Transverse colon (tissue), 4 donors: ENCODE measurements around the gene PLD6. TPM values are rescaled to one million over a fixed set of nuclear protein-coding genes. Genes with fewer than 3 reads are reported as not detected.

Source experiments
- DNase-seq: peaks from one replicate; pipeline ENCODE4 v3.0.0-alpha.2; 2019
- H3K27ac ChIP-seq, 4 donors: fragments of 200-600 bp; sonication (generic); 2 replicates each; pipeline ENCODE4 v1.5.1; 2016 to 2018; ENCODE audit warnings: inconsistent platforms in 4 of 4
- H3K27me3 ChIP-seq: fragments of 200-600 bp; sonication (generic); 2 replicates; pipeline ENCODE4 v1.5.1; 2017; ENCODE audit warnings: inconsistent platforms
- H3K36me3 ChIP-seq, 4 donors: fragments of 200-600 bp; sonication (generic); 2 replicates each; pipeline ENCODE4 v1.5.1; 2017 to 2019; ENCODE audit warnings: inconsistent platforms in 4 of 4
- H3K4me1 ChIP-seq, 4 donors: fragments of 200-600 bp; sonication (generic); 2 replicates each; pipeline ENCODE4 v1.5.1; 2017 to 2020; ENCODE audit warnings: inconsistent platforms in 4 of 4
- H3K4me3 ChIP-seq, 4 donors: fragments of 200-600 bp; sonication (generic); 1 replicate in 1 of 4; 2 replicates in 3 of 4; pipeline versions ENCODE4 v1.5.1 to v1.6.1; 2017 to 2019; ENCODE audit warnings: inconsistent platforms in 4 of 4
- H3K9me3 ChIP-seq, 2 donors: fragments of 200-600 bp; sonication (generic); 2 replicates each; pipeline ENCODE4 v1.5.1; 2017 to 2019; ENCODE audit warnings: inconsistent platforms in 2 of 2
- EP300 ChIP-seq: sonication (generic); formaldehyde crosslinking; IDR thresholded peaks from one replicate; pipeline ENCODE4 v1.6.1; 2017; ENCODE audit warnings: antibody characterized with exemption, low read depth
- POLR2A ChIP-seq: fragments of 450-650 bp; IDR thresholded peaks from one replicate; pipeline ENCODE4 v1.6.1; 2016; ENCODE audit warnings: antibody characterized with exemption, mild to moderate bottlenecking, moderate library complexity
- POLR2AphosphoS5 ChIP-seq, 3 donors: sonication (generic); formaldehyde crosslinking; IDR thresholded peaks; one replicate each; pipeline ENCODE4 v1.6.1; 2016; ENCODE audit warnings: antibody characterized with exemption in 3 of 3
- WGBS, 2 donors: methylation state at CpG; one replicate each; pipeline ENCODE4 v1.1.5; 2018; ENCODE audit warnings: low coverage in 1 of 2; 5-methylcytosine and 5-hydroxymethylcytosine counted together
- in situ Hi-C, 4 donors: fragments of 200-750 bp; cut with MboI; loops; one replicate each; pipeline versions ENCODE4 v1.15.0 to v1.15.1; 2017; ENCODE audit warnings: low sequenced_read_pairs in 3 of 4, low pct_ligation_motif_present in 1 of 4, low pct_unique_long_range_greater_than_20kb in 1 of 4
- intact Hi-C: fragments of 100-400 bp; cut with DNase I; formaldehyde crosslinking; loops from one replicate; pipeline ENCODE4 v1.15.1; 2023; ENCODE audit warnings: low total_unique reads
- total RNA-seq, 4 donors: library from RNA; depleted of rRNA; stranded (reverse); fragments of >200 nt; gene quantifications; one replicate each; pipeline ENCODE4 v1.1.0, GENCODE V29; 2016
- TF ChIP-seq, protein P1 (sequence below), 5 experiments: fragments of 200-600 bp in 3 of 5; fragments of 450-650 bp in 2 of 5; sonication (generic) in 3 of 5; IDR thresholded peaks; 1 replicate in 2 of 5; 2 replicates in 3 of 5; pipeline ENCODE4 v1.5.1; 2016 to 2017; ENCODE audit warnings: antibody characterized with exemption in 5 of 5, inconsistent platforms in 3 of 5, mild to moderate bottlenecking in 2 of 5, moderate library complexity in 1 of 5

PLD6 gene
- total RNA-seq, 4 donors from 2014 or later: 0.75 to 3.2 (median 1.4) TPM; not detected in 1

DNA sequence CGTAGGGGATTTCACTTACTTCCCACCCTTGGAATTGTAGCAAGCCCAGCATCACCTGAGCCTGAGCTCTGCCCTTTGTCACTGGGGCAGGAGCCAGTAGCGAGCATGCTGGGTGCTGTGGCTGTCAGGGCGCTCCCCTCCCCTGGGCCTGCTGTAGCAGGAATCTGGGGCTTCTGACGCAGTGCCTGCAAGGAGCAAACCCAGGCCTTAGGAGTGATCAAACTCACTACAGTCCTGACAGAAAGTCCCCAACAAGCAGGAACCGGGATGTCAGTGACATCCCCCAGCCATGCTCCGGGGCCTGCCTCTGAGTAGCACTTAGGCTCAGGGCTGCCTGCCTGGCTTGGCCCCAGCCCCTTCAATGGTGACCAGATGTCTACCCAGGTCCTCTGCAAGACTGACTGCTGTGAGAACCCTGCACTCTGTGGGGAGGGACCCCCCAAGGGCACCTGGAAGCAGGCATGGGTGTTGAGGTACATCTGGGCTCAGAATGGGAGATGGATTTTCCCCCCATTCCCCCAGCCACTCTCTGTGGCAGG, 23.5 kb downstream of the PLD6 start:
- intact Hi-C loops: no loop called here
- 89% methylated on average over 6 of the region's 6 CpGs; no CpG with 5 or more reads in 1 of the 2 donors for WGBS, 2 donors
- H3K4me1 ChIP-seq: peaks cover 0 to 13% (median 6%) of the 10 kb centered on the region in 4 donors
- in situ Hi-C loops: no loop called here
- H3K4me3 ChIP-seq: no peak overlapping the region
- no peak overlapping the region for H3K27ac ChIP-seq
- no peaks in the 10 kb centered on the region for H3K27me3 ChIP-seq
- H3K36me3 ChIP-seq: peaks cover 0 to 40% (median 15%) of the 10 kb centered on the region in 4 donors
- no peaks in the 10 kb centered on the region for H3K9me3 ChIP-seq
- no peak for DNase-seq
- TF ChIP-seq POLR2AphosphoS5 (IDR thresholded peaks at IDR 0.05) (no peak), POLR2A (no peak), EP300 (no peak)
- TF ChIP-seq, protein P1, sequence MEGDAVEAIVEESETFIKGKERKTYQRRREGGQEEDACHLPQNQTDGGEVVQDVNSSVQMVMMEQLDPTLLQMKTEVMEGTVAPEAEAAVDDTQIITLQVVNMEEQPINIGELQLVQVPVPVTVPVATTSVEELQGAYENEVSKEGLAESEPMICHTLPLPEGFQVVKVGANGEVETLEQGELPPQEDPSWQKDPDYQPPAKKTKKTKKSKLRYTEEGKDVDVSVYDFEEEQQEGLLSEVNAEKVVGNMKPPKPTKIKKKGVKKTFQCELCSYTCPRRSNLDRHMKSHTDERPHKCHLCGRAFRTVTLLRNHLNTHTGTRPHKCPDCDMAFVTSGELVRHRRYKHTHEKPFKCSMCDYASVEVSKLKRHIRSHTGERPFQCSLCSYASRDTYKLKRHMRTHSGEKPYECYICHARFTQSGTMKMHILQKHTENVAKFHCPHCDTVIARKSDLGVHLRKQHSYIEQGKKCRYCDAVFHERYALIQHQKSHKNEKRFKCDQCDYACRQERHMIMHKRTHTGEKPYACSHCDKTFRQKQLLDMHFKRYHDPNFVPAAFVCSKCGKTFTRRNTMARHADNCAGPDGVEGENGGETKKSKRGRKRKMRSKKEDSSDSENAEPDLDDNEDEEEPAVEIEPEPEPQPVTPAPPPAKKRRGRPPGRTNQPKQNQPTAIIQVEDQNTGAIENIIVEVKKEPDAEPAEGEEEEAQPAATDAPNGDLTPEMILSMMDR (IDR thresholded peaks at IDR 0.05): no peak

DNA sequence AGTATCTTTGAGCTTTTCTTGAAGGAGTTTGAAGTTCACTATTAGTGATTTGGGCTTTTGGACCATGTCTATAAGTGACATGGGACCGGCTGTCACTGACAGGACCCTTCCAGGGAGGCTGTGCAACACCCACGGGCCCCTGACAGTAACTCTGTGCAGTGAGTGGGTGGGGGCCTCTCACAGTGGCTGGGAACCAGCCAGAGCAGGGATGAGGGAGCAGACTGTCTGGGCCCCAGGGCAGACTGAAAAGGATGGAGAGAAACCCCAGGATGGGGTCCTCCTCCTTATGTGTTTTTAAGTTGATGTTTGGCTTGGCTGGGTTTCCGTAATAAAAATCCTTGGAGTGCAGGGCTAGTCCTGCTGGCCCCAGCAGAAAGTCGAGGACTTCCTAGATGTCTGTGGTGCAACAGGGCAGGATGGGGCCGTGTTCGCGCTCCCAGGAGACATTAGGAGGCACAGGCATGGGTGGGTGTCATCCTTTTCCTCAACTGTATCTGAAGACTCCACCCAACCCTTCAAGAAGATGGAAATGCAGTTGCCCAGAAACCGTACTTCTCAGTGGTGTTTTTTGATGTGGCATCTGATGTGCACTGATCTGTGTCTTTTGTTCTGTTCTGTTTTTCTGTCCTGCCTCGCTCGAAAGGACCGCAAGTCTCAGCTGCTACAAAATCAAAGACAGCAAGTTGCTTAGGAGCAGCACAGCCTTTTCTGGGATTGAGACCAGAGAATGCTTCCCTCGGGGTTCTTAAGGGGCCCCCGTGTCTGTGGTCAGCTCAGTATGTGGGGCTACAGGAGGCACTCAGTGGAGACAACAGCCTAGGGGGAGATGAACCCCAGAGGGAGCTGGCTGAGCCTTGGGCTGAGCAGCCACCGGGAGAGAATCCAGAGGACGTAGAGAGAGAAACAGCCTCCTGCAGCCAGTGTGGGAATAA, 24.2 kb downstream of the PLD6 start:
- H3K9me3 ChIP-seq: no peaks in the 10 kb centered on the region
- peaks cover 0 to 13% (median 6%) of the 10 kb centered on the region in 4 donors for H3K4me1 ChIP-seq
- no peak for TF ChIP-seq POLR2AphosphoS5 (IDR thresholded peaks at IDR 0.05)
- no peak for TF ChIP-seq EP300
- TF ChIP-seq, protein P1 (IDR thresholded peaks at IDR 0.05): no peak
- no peak for TF ChIP-seq POLR2A
- H3K36me3 ChIP-seq: peaks cover 0 to 45% (median 19%) of the 10 kb centered on the region in 4 donors
- in situ Hi-C loops (no loop called here), intact Hi-C loops (no loop called here)
- H3K27ac ChIP-seq: peak overlapping the region in 1 of 4 donors; percentile 3
- 60 to 74% methylated on average over 1 to 15 of the region's 15 CpGs for WGBS, 2 donors
- DNase-seq: no peak
- no peak overlapping the region for H3K4me3 ChIP-seq
- H3K27me3 ChIP-seq: no peaks in the 10 kb centered on the region

DNA sequence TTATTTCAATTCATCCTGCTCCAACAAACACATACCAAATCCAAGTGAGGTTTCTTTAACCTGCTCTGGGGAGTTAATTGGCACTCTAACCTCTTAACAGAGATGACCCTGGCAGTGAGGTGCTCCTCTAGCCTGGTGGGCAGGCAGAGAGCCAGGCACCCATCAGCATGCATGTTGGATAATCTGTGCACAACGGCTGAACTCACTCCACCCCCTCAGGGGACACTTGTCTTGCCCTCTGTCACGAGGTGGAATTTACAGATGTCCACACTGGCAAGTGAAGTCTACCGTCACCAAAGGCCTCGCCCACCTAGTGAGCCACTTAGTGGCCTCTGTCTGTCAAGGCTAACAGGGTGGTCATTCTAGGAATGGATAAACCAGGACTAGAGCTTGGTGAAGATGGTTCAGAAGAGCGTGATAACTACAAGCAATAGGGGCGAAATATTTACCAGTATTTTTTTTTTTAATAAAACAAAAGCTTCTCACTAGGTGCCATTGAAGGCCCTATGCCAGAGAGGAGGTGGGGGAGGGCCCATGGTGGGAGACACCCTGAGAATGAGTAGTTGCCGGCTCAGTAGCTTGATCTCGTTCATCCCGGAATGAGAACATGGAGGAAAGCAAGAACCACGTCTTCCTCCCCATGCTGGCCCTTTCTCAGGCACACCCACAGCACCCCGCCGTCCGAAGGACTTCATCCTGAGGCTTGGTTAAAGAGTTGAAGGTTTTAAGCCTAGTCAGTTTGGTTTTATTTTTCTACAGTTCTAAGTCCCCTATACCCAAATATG, 25.2 kb downstream of the PLD6 start:
- intact Hi-C loops: no loop called here
- TF ChIP-seq POLR2AphosphoS5 (IDR thresholded peaks at IDR 0.05) (no peak), POLR2A (no peak), EP300 (no peak)
- TF ChIP-seq, protein P1 (IDR thresholded peaks at IDR 0.05): no peak

DNA sequence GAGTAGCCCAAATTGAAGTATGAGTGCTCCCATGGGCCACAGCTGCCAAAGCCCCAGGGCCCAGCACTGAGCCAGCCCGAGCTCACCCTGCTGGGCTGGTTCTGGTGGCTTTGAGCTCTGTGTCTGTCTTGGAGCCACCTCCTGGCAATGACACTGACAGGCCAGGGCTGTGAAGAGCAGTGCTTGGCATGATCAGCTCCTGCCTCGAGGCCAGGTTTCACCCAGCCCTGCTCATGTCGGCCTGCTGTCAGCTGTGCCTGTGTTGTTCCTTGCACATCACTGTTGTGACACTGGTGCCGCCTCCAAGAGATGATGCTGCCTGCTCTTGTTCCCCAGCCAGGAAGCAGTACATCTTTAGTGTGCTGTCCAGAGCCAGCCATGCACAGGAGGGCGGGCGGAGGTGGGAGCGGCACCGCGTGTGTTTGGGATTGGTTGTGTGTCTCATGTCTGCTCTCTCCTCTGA, 26.0 kb downstream of the PLD6 start:
- Histone ChIP-seq H3K4me3 (no peak overlapping the region), H3K27me3 (no peaks in the 10 kb centered on the region), H3K9me3 (no peaks in the 10 kb centered on the region), H3K4me1 (peaks cover 0 to 1% (median 0%) of the 10 kb centered on the region in 4 donors), H3K36me3 (peaks cover 0 to 57% (median 24%) of the 10 kb centered on the region in 4 donors), H3K27ac (peak overlapping the region in 3 of 4 donors; percentile 0 to 55 (median 20))
- intact Hi-C loops (no loop called here), in situ Hi-C loops (no loop called here)
- WGBS, 2 donors: 90% methylated on average over 7 of the region's 9 CpGs; no CpG with 5 or more reads in 1 of the 2 donors
- TF ChIP-seq POLR2AphosphoS5 (IDR thresholded peaks at IDR 0.05): no peak
- TF ChIP-seq, protein P1 (IDR thresholded peaks at IDR 0.05): no peak
- TF ChIP-seq EP300: no peak
- TF ChIP-seq POLR2A: no peak
- DNase-seq: no peak

More for the DNA sequence above, 25.2 kb downstream of the PLD6 start:
- 79 to 93% methylated on average over 11 to 13 of the region's 13 CpGs for WGBS, 2 donors
- peaks cover 0 to 54% (median 23%) of the 10 kb centered on the region in 4 donors for H3K36me3 ChIP-seq
- H3K9me3 ChIP-seq: no peaks in the 10 kb centered on the region
- in situ Hi-C loops: no loop called here
- peaks cover 0 to 9% (median 4%) of the 10 kb centered on the region in 4 donors for H3K4me1 ChIP-seq
- no peaks in the 10 kb centered on the region for H3K27me3 ChIP-seq
- no peak for DNase-seq
- peak overlapping the region in 1 of 4 donors; percentile 55 for H3K27ac ChIP-seq
- no peak overlapping the region for H3K4me3 ChIP-seq
